Transverse colon (tissue), 4 donors: ENCODE results near the gene HIGD1A. TPM values are rescaled to one million over a fixed set of nuclear protein-coding genes. Genes with fewer than 3 reads are reported as not detected.
A peak's percentile ranks its signal among the peaks of the same experiment; 100 is the strongest.

ENCODE experiments used
- DNase-seq: peaks from one replicate; pipeline ENCODE4 v3.0.0-alpha.2; 2019
- H3K27ac ChIP-seq, 4 donors: fragments of 200-600 bp; sonication (generic); 2 replicates each; pipeline ENCODE4 v1.5.1; 2016 to 2018; ENCODE audit warnings: inconsistent platforms in 4 of 4
- H3K27me3 ChIP-seq: fragments of 200-600 bp; sonication (generic); 2 replicates; pipeline ENCODE4 v1.5.1; 2017; ENCODE audit warnings: inconsistent platforms
- H3K36me3 ChIP-seq, 4 donors: fragments of 200-600 bp; sonication (generic); 2 replicates each; pipeline ENCODE4 v1.5.1; 2017 to 2019; ENCODE audit warnings: inconsistent platforms in 4 of 4
- H3K4me1 ChIP-seq, 4 donors: fragments of 200-600 bp; sonication (generic); 2 replicates each; pipeline ENCODE4 v1.5.1; 2017 to 2020; ENCODE audit warnings: inconsistent platforms in 4 of 4
- H3K4me3 ChIP-seq, 4 donors: fragments of 200-600 bp; sonication (generic); 1 replicate in 1 of 4; 2 replicates in 3 of 4; pipeline versions ENCODE4 v1.5.1 to v1.6.1; 2017 to 2019; ENCODE audit warnings: inconsistent platforms in 4 of 4
- H3K9me3 ChIP-seq, 2 donors: fragments of 200-600 bp; sonication (generic); 2 replicates each; pipeline ENCODE4 v1.5.1; 2017 to 2019; ENCODE audit warnings: inconsistent platforms in 2 of 2
- CTCF ChIP-seq, 5 experiments: fragments of 200-600 bp in 3 of 5; fragments of 450-650 bp in 2 of 5; sonication (generic) in 3 of 5; IDR thresholded peaks; 1 replicate in 2 of 5; 2 replicates in 3 of 5; pipeline ENCODE4 v1.5.1; 2016 to 2017; ENCODE audit warnings: antibody characterized with exemption in 5 of 5, inconsistent platforms in 3 of 5, mild to moderate bottlenecking in 2 of 5, moderate library complexity in 1 of 5
- EP300 ChIP-seq: sonication (generic); formaldehyde crosslinking; IDR thresholded peaks from one replicate; pipeline ENCODE4 v1.6.1; 2017; ENCODE audit warnings: antibody characterized with exemption, low read depth
- POLR2A ChIP-seq: fragments of 450-650 bp; IDR thresholded peaks from one replicate; pipeline ENCODE4 v1.6.1; 2016; ENCODE audit warnings: antibody characterized with exemption, mild to moderate bottlenecking, moderate library complexity
- POLR2AphosphoS5 ChIP-seq, 3 donors: sonication (generic); formaldehyde crosslinking; IDR thresholded peaks; one replicate each; pipeline ENCODE4 v1.6.1; 2016; ENCODE audit warnings: antibody characterized with exemption in 3 of 3
- WGBS, 2 donors: methylation state at CpG; one replicate each; pipeline ENCODE4 v1.1.5; 2018; ENCODE audit warnings: low coverage in 1 of 2; 5-methylcytosine and 5-hydroxymethylcytosine counted together
- in situ Hi-C, 4 donors: fragments of 200-750 bp; cut with MboI; loops; one replicate each; pipeline versions ENCODE4 v1.15.0 to v1.15.1; 2017; ENCODE audit warnings: low sequenced_read_pairs in 3 of 4, low pct_ligation_motif_present in 1 of 4, low pct_unique_long_range_greater_than_20kb in 1 of 4
- intact Hi-C: fragments of 100-400 bp; cut with DNase I; formaldehyde crosslinking; loops from one replicate; pipeline ENCODE4 v1.15.1; 2023; ENCODE audit warnings: low total_unique reads
- total RNA-seq, 4 donors: library from RNA; depleted of rRNA; stranded (reverse); fragments of >200 nt; gene quantifications; one replicate each; pipeline ENCODE4 v1.1.0, GENCODE V29; 2016

HIGD1A gene
- total RNA-seq, 4 donors from 2014 or later: 41.4 to 518 (median 379) TPM

GRCh38 chr3:42841332-42841731, 37.0 kb upstream of the HIGD1A start:
- DNase-seq: no peak
- intact Hi-C loops (loop anchor here (5.0 kb wide), 1 partner anchor 59 kb away; no protein-coding TSS in a partner anchor), in situ Hi-C loops (no loop called here)
- H3K4me1 ChIP-seq: peaks cover 0 to 14% (median 4%) of the 10 kb centered on the region in 4 donors
- no peak overlapping the region for H3K4me3 ChIP-seq
- 57 to 85% methylated on average over 1 of the region's 1 CpG for WGBS, 2 donors
- TF ChIP-seq CTCF (IDR thresholded peaks at IDR 0.05) (no peak), POLR2A (no peak), POLR2AphosphoS5 (IDR thresholded peaks at IDR 0.05) (no peak), EP300 (no peak)
- H3K36me3 ChIP-seq: no peaks in the 10 kb centered on the region
- H3K27me3 ChIP-seq: no peaks in the 10 kb centered on the region
- no peaks in the 10 kb centered on the region for H3K9me3 ChIP-seq
- no peak overlapping the region for H3K27ac ChIP-seq

GRCh38 chr3:42839616-42840015, 35.3 kb upstream of the HIGD1A start:
- in situ Hi-C loops (loop anchor here in 2 of 4 donors (5.0 to 10.0 kb wide), 2 partner anchors 55 to 57 kb away; no protein-coding TSS in a partner anchor), intact Hi-C loops (loop anchor here (5.0 kb wide), 1 partner anchor 57 kb away; no protein-coding TSS in a partner anchor)
- Histone ChIP-seq H3K27me3 (no peaks in the 10 kb centered on the region), H3K36me3 (no peaks in the 10 kb centered on the region), H3K4me1 (peaks cover 0 to 9% (median 0%) of the 10 kb centered on the region in 4 donors), H3K27ac (no peak overlapping the region), H3K4me3 (no peak overlapping the region), H3K9me3 (no peaks in the 10 kb centered on the region)
- TF ChIP-seq POLR2A (no peak), CTCF (IDR thresholded peaks at IDR 0.05) (peak; percentile 78 to 94 (median 85))
- DNase-seq: peak; percentile 37
- WGBS, 2 donors: 12 to 29% methylated on average over 3 to 7 of the region's 7 CpGs

GRCh38 chr3:42838571-42838970, 34.3 kb upstream of the HIGD1A start:
- Histone ChIP-seq H3K4me3 (no peak overlapping the region), H3K4me1 (peaks cover 0 to 6% (median 0%) of the 10 kb centered on the region in 4 donors), H3K27me3 (no peaks in the 10 kb centered on the region), H3K9me3 (no peaks in the 10 kb centered on the region), H3K36me3 (no peaks in the 10 kb centered on the region), H3K27ac (no peak overlapping the region)
- no peak for TF ChIP-seq POLR2A
- TF ChIP-seq POLR2AphosphoS5 (IDR thresholded peaks at IDR 0.05): no peak
- no peak for TF ChIP-seq EP300
- TF ChIP-seq CTCF (IDR thresholded peaks at IDR 0.05): no peak
- no peak for DNase-seq
- WGBS, 2 donors: 70 to 75% methylated on average over 4 of the region's 4 CpGs
- intact Hi-C loops (no loop called here), in situ Hi-C loops (loop anchor here in 2 of 4 donors (5.0 to 10.0 kb wide), 2 partner anchors 54 to 56 kb away; no protein-coding TSS in a partner anchor)

- DNase-seq: no peak
- Histone ChIP-seq H3K9me3 (no peaks in the 10 kb centered on the region), H3K36me3 (no peaks in the 10 kb centered on the region), H3K4me3 (no peak overlapping the region), H3K27me3 (no peaks in the 10 kb centered on the region), H3K4me1 (no peaks in the 10 kb centered on the region), H3K27ac (no peak overlapping the region)
- in situ Hi-C loops (loop anchor here in 2 of 4 donors (5.0 to 10.0 kb wide), 2 partner anchors 52 to 54 kb away; no protein-coding TSS in a partner anchor), intact Hi-C loops (no loop called here)
- WGBS, 2 donors: 87 to 89% methylated on average over 4 to 5 of the region's 5 CpGs
- TF ChIP-seq POLR2AphosphoS5 (IDR thresholded peaks at IDR 0.05) (no peak), POLR2A (no peak), CTCF (IDR thresholded peaks at IDR 0.05) (no peak), EP300 (no peak)
These were observed 32.1 kb upstream of the HIGD1A start for GRCh38 chr3:42836150-42837123.
